H1 (cell line): ENCODE results near the gene UBE3A. TPM values are rescaled to one million over a fixed set of nuclear protein-coding genes. Genes with fewer than 3 reads are reported as not detected.

Source experiments
- CTCF ChIA-PET: fragments of 300-600 bp; sonication (Branson Sonifier 250); formaldehyde crosslinking; loops from one replicate; lab custom pipeline; 2021; ENCODE audit not compliant: partially characterized antibody; lab: Charles Lee
- POLR2A ChIA-PET: fragments of 300-600 bp; sonication (Branson Sonifier 250); formaldehyde crosslinking; loops from one replicate; lab custom pipeline; 2021; ENCODE audit warnings: inconsistent platforms; ENCODE audit not compliant: partially characterized antibody; lab: Charles Lee
- DNase-seq, 2 experiments: peaks; one replicate each; pipeline versions ENCODE4 v3.0.0 to v3.0.0-alpha.2; 2010 to 2022; ENCODE audit warnings: low spot score in 2 of 2, low read depth in 1 of 2, mixed read lengths in 1 of 2
- FAIRE-seq: peaks from 2 replicates; lab custom pipeline; 2011; peaks lifted over from hg19 to GRCh38; lab: Jason Lieb, UNC
- H2AFZ ChIP-seq: 2 replicates; pipeline ENCODE4 v1.8.1; 2012; ENCODE audit warnings: low read length, inconsistent platforms
- H2AK5ac ChIP-seq: 2 replicates; pipeline ENCODE4 v1.6.1; 2013; ENCODE audit warnings: low read depth, low read length
- H2BK120ac ChIP-seq: replicated peaks from 2 replicates; pipeline ENCODE3; 2013; ENCODE audit warnings: low read depth, low read length, inconsistent platforms
- H2BK12ac ChIP-seq: 2 replicates; pipeline ENCODE4 v1.6.1; 2013; ENCODE audit warnings: low read depth, low read length
- H2BK15ac ChIP-seq: 2 replicates; pipeline ENCODE4 v1.6.1; 2013; ENCODE audit warnings: low read length
- H2BK20ac ChIP-seq: 2 replicates; pipeline ENCODE4 v1.6.1; 2013; ENCODE audit warnings: low read length
- H2BK5ac ChIP-seq: 2 replicates; pipeline ENCODE4 v1.6.1; 2013; ENCODE audit warnings: low read depth, low read length
- H3K14ac ChIP-seq: 2 replicates; pipeline ENCODE4 v1.6.1; 2013; ENCODE audit warnings: inconsistent platforms; ENCODE audit not compliant: insufficient read length
- H3K18ac ChIP-seq: 2 replicates; pipeline ENCODE4 v1.6.1; 2013; ENCODE audit warnings: low read length; ENCODE audit errors: extremely low read depth
- H3K23ac ChIP-seq: 2 replicates; pipeline ENCODE4 v1.6.1; 2013; ENCODE audit warnings: inconsistent platforms; ENCODE audit not compliant: insufficient read length
- H3K23me2 ChIP-seq: 2 replicates; pipeline ENCODE4 v1.6.1; 2013; ENCODE audit warnings: low read depth, low read length
- H3K27ac ChIP-seq: 2 replicates; pipeline ENCODE4 v1.6.1; 2011; ENCODE audit warnings: low read depth, low read length, inconsistent platforms
- H3K27me3 ChIP-seq, 4 experiments: replicated peaks in 1 of 4; 1 replicate in 1 of 4; 2 replicates in 3 of 4; pipeline versions ENCODE4 v1.6.1 to v1.8.1; 2011 to 2013; ENCODE audit warnings: low read length in 3 of 4, mild to moderate bottlenecking in 3 of 4, inconsistent platforms in 2 of 4, mixed read lengths in 2 of 4, moderate library complexity in 1 of 4; ENCODE audit not compliant: control insufficient read depth in 3 of 4, insufficient read depth in 3 of 4; ENCODE audit errors: extremely low read depth in 1 of 4
- H3K36me3 ChIP-seq, 4 experiments: 2 replicates each; pipeline versions ENCODE4 v1.6.1 to v1.8.1; 2011 to 2013; ENCODE audit warnings: mild to moderate bottlenecking in 4 of 4, low read length in 3 of 4, moderate library complexity in 2 of 4, control low read depth in 1 of 4, inconsistent platforms in 1 of 4; ENCODE audit not compliant: insufficient read depth in 4 of 4, control insufficient read depth in 2 of 4
- H3K4ac ChIP-seq: replicated peaks from 2 replicates; pipeline ENCODE3; 2013; ENCODE audit warnings: low read length, low read depth, mixed read lengths, inconsistent platforms; ENCODE audit not compliant: insufficient read length
- H3K4me1 ChIP-seq, 4 experiments: replicated peaks in 1 of 4; 1 replicate in 1 of 4; 2 replicates in 3 of 4; pipeline versions ENCODE4 v1.6.1 to v1.8.1; 2011 to 2013; ENCODE audit warnings: low read length in 3 of 4, inconsistent platforms in 2 of 4, mixed read lengths in 1 of 4; ENCODE audit not compliant: insufficient read depth in 4 of 4, control insufficient read depth in 3 of 4
- H3K4me2 ChIP-seq, 2 experiments: 2 replicates each; pipeline versions ENCODE4 v1.6.1 to v1.8.1; 2011 to 2013; ENCODE audit warnings: low read depth in 2 of 2, low read length in 2 of 2, control low read depth in 1 of 2, inconsistent platforms in 1 of 2, mild to moderate bottlenecking in 1 of 2; ENCODE audit not compliant: insufficient read depth in 1 of 2
- H3K4me3 ChIP-seq, 4 experiments: fragments of 200-600, 300-600 bp in 1 of 4; sonication (generic), shearing (Covaris generic), sonication (Bioruptor Twin) in 1 of 4; 2 replicates each; pipeline versions ENCODE4 v1.5.1 to v1.8.1; 2011 to 2016; ENCODE audit warnings: low read length in 4 of 4, low read depth in 3 of 4, control low read depth in 2 of 4, inconsistent platforms in 2 of 4, mild to moderate bottlenecking in 2 of 4, mixed read lengths in 1 of 4, moderate library complexity in 1 of 4; ENCODE audit not compliant: insufficient read depth in 2 of 4; ENCODE audit errors: extremely low read depth in 1 of 4
- H3K56ac ChIP-seq: replicated peaks from 2 replicates; pipeline ENCODE3; 2013; ENCODE audit warnings: low read depth, mild to moderate bottlenecking, mixed read lengths, low read length, inconsistent platforms; ENCODE audit not compliant: insufficient read length
- H3K79me1 ChIP-seq: 2 replicates; pipeline ENCODE4 v1.6.1; 2013; ENCODE audit warnings: low read depth, low read length, control low read depth
- H3K79me2 ChIP-seq, 2 experiments: 2 replicates each; pipeline versions ENCODE4 v1.6.1 to v1.8.1; 2012 to 2013; ENCODE audit warnings: low read length in 2 of 2, mild to moderate bottlenecking in 2 of 2, inconsistent platforms in 1 of 2; ENCODE audit not compliant: insufficient read depth in 2 of 2, control insufficient read depth in 1 of 2
- H3K9ac ChIP-seq, 4 experiments: replicated peaks in 1 of 4; 1 replicate in 1 of 4; 2 replicates in 3 of 4; pipeline versions ENCODE4 v1.6.1 to v1.8.1; 2011 to 2013; ENCODE audit warnings: low read depth in 3 of 4, low read length in 3 of 4, control low read depth in 2 of 4, mild to moderate bottlenecking in 2 of 4, moderate library complexity in 2 of 4, inconsistent platforms in 1 of 4; ENCODE audit errors: extremely low read depth in 1 of 4
- H3K9me3 ChIP-seq, 2 experiments: 2 replicates each; pipeline versions ENCODE4 v1.6.1 to v1.8.1; 2012 to 2013; ENCODE audit warnings: mild to moderate bottlenecking in 2 of 2, moderate library complexity in 2 of 2, control low read depth in 1 of 2, inconsistent platforms in 1 of 2, low read depth in 1 of 2, low read length in 1 of 2, mixed read lengths in 1 of 2; ENCODE audit not compliant: insufficient read depth in 2 of 2
- H4K20me1 ChIP-seq, 2 experiments: replicated peaks in 1 of 2; 2 replicates each; pipeline versions ENCODE3 to v1.8.1; 2011 to 2013; ENCODE audit warnings: inconsistent platforms in 2 of 2, low read length in 2 of 2, mild to moderate bottlenecking in 1 of 2; ENCODE audit not compliant: insufficient read depth in 2 of 2, control insufficient read depth in 1 of 2
- H4K5ac ChIP-seq: 2 replicates; pipeline ENCODE4 v1.6.1; 2013; ENCODE audit warnings: low read length, low read depth, mixed read lengths, inconsistent platforms; ENCODE audit not compliant: insufficient read length
- H4K8ac ChIP-seq: 2 replicates; pipeline ENCODE4 v1.8.0; 2013; ENCODE audit warnings: mild to moderate bottlenecking, moderate library complexity, low read length, inconsistent platforms; ENCODE audit not compliant: insufficient read depth; ENCODE audit errors: extremely low read depth
- H4K91ac ChIP-seq: replicated peaks from 2 replicates; pipeline ENCODE3; 2013; ENCODE audit warnings: low read length, mixed read lengths, inconsistent platforms; ENCODE audit not compliant: insufficient read length
- ATF2 ChIP-seq: IDR thresholded peaks from 2 replicates; pipeline ENCODE4 v1.6.1; 2012; ENCODE audit warnings: low read length, inconsistent platforms
- ATF3 ChIP-seq: IDR thresholded peaks from 2 replicates; pipeline ENCODE4 v1.6.1; 2011; ENCODE audit warnings: low read depth, mild to moderate bottlenecking, low read length; ENCODE audit not compliant: insufficient read depth
- GABPA ChIP-seq: IDR thresholded peaks from 2 replicates; pipeline ENCODE4 v1.6.1; 2011; ENCODE audit warnings: mild to moderate bottlenecking, low read length, moderate library complexity, borderline replicate concordance; ENCODE audit not compliant: insufficient read depth
- JUND ChIP-seq: IDR thresholded peaks from 2 replicates; pipeline ENCODE4 v1.6.1; 2011; ENCODE audit warnings: mild to moderate bottlenecking, improper control_type of control experiment, low read length
- KDM1A ChIP-seq: fragments of 200-600, 300-600 bp; sonication (generic); IDR thresholded peaks from 2 replicates; pipeline ENCODE4 v1.7.1; 2016; ENCODE audit warnings: mild to moderate bottlenecking, low read length, borderline replicate concordance
- WGBS, 2 experiments: shearing (Covaris generic) in 1 of 2; methylation state at CpG; one replicate each; pipeline versions ENCODE4 v1.1.6 to v1.1.7; 2013 to 2015; ENCODE audit warnings: low lambda C conversion rate in 2 of 2, mixed read lengths in 2 of 2, inconsistent platforms in 1 of 2, low coverage in 1 of 2, missing lambda C conversion rate in 1 of 2; ENCODE audit not compliant: insufficient replicate concordance in 2 of 2, insufficient coverage in 1 of 2, insufficient read length in 1 of 2; ENCODE audit errors: extremely low coverage in 1 of 2, missing lambda C conversion rate in 1 of 2; 5-methylcytosine and 5-hydroxymethylcytosine counted together
- polyA plus RNA-seq, 7 experiments: library from polyadenylated mRNA; depleted of rRNA in 3 of 7; stranded (reverse) in 5 of 7; unstranded in 2 of 7; fragments of >200 nt in 5 of 7; fragments of 200-250 nt in 2 of 7; gene quantifications; 1 replicate in 5 of 7; 2 replicates in 1 of 7; 4 replicates in 1 of 7; pipeline versions ENCODE4 v1.2.1 to v1.2.3, GENCODE V29; 2011 to 2013; ENCODE audit warnings: missing spikeins in 2 of 7, mixed read lengths in 2 of 7
- total RNA-seq: library from RNA; stranded (reverse); fragmentation: NEBNext Ultra II Directional; extraction: Animal tissue kit (Norgen Biotek cat#: 25700); gene quantifications from 2 replicates; pipeline ENCODE4 v1.2.1, GENCODE V29; 2021

Gene UBE3A
- total and polyA plus RNA-seq, 2 of the 8 experiments (the other 6 are each of a cell fraction or from before 2014, with no cell fraction given), result 13.8 to 110 TPM

DNA sequence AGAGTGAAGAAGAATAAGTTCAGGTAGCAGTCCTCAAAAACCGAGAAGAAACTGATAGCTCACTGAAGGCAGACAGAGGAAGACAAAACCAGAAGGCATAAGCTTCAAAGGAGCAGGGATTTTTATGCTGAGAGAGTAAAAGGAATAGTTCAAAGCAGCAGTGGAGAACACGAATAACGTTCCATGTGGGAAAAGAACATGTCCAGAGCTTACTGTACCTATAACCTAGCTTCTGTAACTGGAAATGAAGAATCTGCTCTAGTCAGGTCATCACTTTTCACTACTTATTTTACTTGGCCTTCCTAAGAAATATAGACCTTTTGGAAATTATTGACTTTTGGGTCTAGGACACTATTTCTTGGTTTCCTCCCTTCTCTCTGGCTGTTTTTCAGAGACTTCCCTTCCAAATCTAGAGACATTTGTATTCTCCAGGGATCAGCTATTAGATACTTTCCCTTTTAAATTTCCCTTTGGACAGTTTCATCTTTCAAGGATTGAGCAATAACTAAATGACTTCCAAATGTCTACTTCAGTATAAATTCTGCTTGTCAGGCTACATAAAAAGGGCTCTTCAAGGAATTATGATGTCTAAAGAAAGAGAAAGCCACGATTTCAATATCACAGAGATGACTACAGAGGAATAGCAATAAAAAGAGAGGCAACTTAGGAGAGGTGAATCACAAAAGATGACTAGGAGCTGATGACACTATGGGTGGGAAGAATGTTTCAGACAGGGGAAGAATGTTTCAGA lies 46.7 kb downstream of the UBE3A start:
- no peak overlapping the region for H2BK120ac ChIP-seq
- H3K79me2 ChIP-seq, result peaks cover 0 to 82% of the 10 kb centered on the region in 2 experiments; a peak in 2 of 4 replicates
- H4K5ac ChIP-seq, result no peak overlapping the region
- H3K27me3 ChIP-seq, result no peaks in the 10 kb centered on the region
- FAIRE-seq, result no peak
- no peak overlapping the region for H3K23ac ChIP-seq
- no peak overlapping the region for H3K56ac ChIP-seq
- H3K23me2 ChIP-seq, result no peaks in the 10 kb centered on the region
- no peak overlapping the region for H2BK12ac ChIP-seq
- no peak overlapping the region for H4K91ac ChIP-seq
- H3K4ac ChIP-seq, result no peak overlapping the region
- no peak overlapping the region for H3K14ac ChIP-seq
- no peak overlapping the region for H2BK20ac ChIP-seq
- H4K20me1 ChIP-seq, result peaks cover 0 to 2% of the 10 kb centered on the region in 2 experiments
- H3K4me1 ChIP-seq, result no peaks in the 10 kb centered on the region
- no peak overlapping the region for H3K4me2 ChIP-seq
- H2AFZ ChIP-seq, result no peak overlapping the region
- no peak overlapping the region for H3K4me3 ChIP-seq
- POLR2A ChIA-PET, result interaction anchor here (1.2 kb wide), 1 partner anchor 12 kb away, joined by 3 read pairs; no protein-coding TSS in a partner anchor
- WGBS, 2 experiments, result 92% methylated on average over 4 of the region's 4 CpGs; no CpG with 5 or more reads in 1 of the 2 experiments
- H3K9me3 ChIP-seq, result no peaks in the 10 kb centered on the region
- no peak for DNase-seq
- no peak overlapping the region for H2BK5ac ChIP-seq
- TF ChIP-seq JUND (no peak), GABPA (no peak), ATF2 (no peak), KDM1A (no peak), ATF3 (no peak)
- H4K8ac ChIP-seq, result no peak overlapping the region
- H2BK15ac ChIP-seq, result no peak overlapping the region
- CTCF ChIA-PET, result no interaction called here
- H2AK5ac ChIP-seq, result no peak overlapping the region
- H3K27ac ChIP-seq, result no peak overlapping the region
- H3K36me3 ChIP-seq, result peaks cover 0 to 4% (median 0%) of the 10 kb centered on the region in 4 experiments; a peak in 2 of 8 replicates
- H3K79me1 ChIP-seq, result peaks cover 7% of the 10 kb centered on the region
- H3K18ac ChIP-seq, result no peak overlapping the region
- H3K9ac ChIP-seq, result no peak overlapping the region
